CD8-positive, alpha-beta memory T cell (primary cell): Measurements from ENCODE around the gene FNDC5. TPM values are rescaled to one million over a fixed set of nuclear protein-coding genes. Genes with fewer than 3 reads are reported as not detected.

Source experiments
- polyA plus RNA-seq: library from polyadenylated mRNA; unstranded; fragments of 300-500 nt; fragmentation: Illumina TruSeq; gene quantifications from one replicate; pipeline ENCODE4 v1.2.3, GENCODE V29; 2021
- total RNA-seq, 2 experiments: library from RNA; stranded (reverse); gene quantifications; one replicate each; pipeline ENCODE4 v1.2.3, GENCODE V29; 2021

Gene FNDC5
- total and polyA plus RNA-seq, 3 experiments from 2014 or later, result 0.77 TPM; not detected in 2

Other genes with a start within 250 kb of the FNDC5 start
- 10 to 100 TPM; 79.4 to 79.9 TPM for gene ZBTB8OS, start 220.4 kb downstream of the FNDC5 start, total RNA-seq
- 76.7 TPM for gene ZBTB8OS, start 220.4 kb downstream of the FNDC5 start, polyA plus RNA-seq
- 100 to 1,000 TPM; 289 to 301 TPM for gene RBBP4, start 219.7 kb downstream of the FNDC5 start, total RNA-seq
- gene RBBP4, start 219.7 kb downstream of the FNDC5 start, polyA plus RNA-seq, result 241 TPM
- not detected for gene SYNC, start 168.1 kb downstream of the FNDC5 start, total RNA-seq
- not detected for gene SYNC, start 168.1 kb downstream of the FNDC5 start, polyA plus RNA-seq
- gene YARS1, start 53.6 kb downstream of the FNDC5 start, total RNA-seq, result 100 to 1,000 TPM; 205 to 219 TPM
- 131 TPM for gene YARS1, start 53.6 kb downstream of the FNDC5 start, polyA plus RNA-seq
- 10 to 100 TPM; 28.6 to 30.6 TPM for gene S100PBP, start 53.3 kb downstream of the FNDC5 start, total RNA-seq
- 17.3 TPM for gene S100PBP, start 53.3 kb downstream of the FNDC5 start, polyA plus RNA-seq
- not detected for gene HPCA, start 15.6 kb upstream of the FNDC5 start, total RNA-seq
- gene HPCA, start 15.6 kb upstream of the FNDC5 start, polyA plus RNA-seq, result not detected
- gene TMEM54, start 30.5 kb upstream of the FNDC5 start, total RNA-seq, result 1 to 10 TPM; 2.5 to 2.6 TPM
- gene TMEM54, start 30.5 kb upstream of the FNDC5 start, polyA plus RNA-seq, result not detected
- gene RNF19B, start 93.9 kb upstream of the FNDC5 start, total RNA-seq, result 10 to 100 TPM; 39.6 to 39.9 TPM
- gene RNF19B, start 93.9 kb upstream of the FNDC5 start, polyA plus RNA-seq, result 4.3 TPM
- gene AK2, start 166.0 kb upstream of the FNDC5 start, total RNA-seq, result 100 to 1,000 TPM; 288 to 305 TPM
- 110 TPM for gene AK2, start 166.0 kb upstream of the FNDC5 start, polyA plus RNA-seq
- 1 to 10 TPM; 2.1 to 2.5 TPM for gene AZIN2, start 210.2 kb upstream of the FNDC5 start, total RNA-seq
- gene AZIN2, start 210.2 kb upstream of the FNDC5 start, polyA plus RNA-seq, result 4.9 TPM